NCI-H1694 treated with DMSO at 0.1 percent for 48 hours (cell line): ENCODE results near the gene CRYBA4.

Experiments
- DNase-seq: peaks from one replicate; lab custom pipeline; 2025; lab: John Stamatoyannopoulos, UW

The CRYBA4 gene

GRCh38 chr22:26624803-26625202 is 3.0 kb downstream of the CRYBA4 start:
- DNase-seq, result no peak

DNA sequence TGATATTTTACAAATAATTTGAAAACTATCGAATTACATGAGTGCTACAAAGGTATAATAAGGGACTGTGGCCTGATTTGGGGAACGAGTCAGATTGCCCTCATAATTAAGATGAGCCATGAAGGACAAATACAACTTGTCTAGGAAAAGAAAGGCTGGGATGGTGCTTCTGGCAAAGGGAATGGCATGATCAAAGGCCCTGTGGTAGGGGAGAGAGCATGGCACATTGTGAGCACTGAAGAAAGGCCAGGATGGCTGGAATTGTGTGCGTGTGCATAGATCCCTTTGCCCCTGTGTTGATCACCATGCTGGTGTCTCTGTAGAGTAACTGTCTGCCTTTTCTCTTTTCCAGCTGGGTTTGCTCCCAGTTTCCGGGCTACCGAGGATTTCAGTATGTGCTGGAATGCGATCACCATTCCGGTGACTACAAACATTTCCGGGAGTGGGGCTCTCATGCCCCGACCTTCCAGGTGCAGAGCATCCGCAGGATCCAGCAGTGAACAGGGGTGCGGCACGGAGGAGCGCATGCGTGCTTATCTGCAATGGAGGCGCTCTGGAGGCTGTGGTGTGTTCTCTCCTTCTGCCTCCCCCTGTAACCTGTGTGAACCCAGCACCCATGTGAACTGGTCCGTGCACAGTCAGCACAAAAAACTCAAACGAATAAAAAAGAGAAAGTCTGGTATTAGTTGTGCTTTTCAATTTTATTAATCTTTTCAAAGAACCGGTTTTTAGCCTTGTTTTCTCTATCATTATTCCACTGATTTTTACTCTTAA is 8.4 kb downstream of the CRYBA4 start:
- no peak for DNase-seq

DNA sequence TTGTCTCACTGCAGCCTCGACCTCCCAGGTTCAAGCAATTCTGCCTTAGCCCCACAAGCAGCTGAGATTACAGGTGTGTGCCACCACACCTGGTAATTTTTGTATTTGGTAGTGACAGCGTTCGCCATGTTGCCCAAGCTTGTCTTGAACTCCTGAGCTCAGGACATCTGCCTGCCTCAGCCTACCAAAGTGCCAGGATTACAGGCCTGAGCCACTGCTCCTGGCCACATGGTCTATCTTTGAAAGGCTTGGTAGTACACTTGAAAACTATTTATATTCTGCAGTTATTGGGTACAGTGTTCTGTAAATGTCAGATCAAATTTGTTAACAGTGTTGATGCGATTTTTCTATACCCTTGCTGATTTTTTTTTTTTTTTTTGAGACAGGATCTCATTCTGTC is 9.5 kb downstream of the CRYBA4 start:
- no peak for DNase-seq

GRCh38 chr22:26632422-26633155 is 10.8 kb downstream of the CRYBA4 start:
- DNase-seq, result no peak

DNA sequence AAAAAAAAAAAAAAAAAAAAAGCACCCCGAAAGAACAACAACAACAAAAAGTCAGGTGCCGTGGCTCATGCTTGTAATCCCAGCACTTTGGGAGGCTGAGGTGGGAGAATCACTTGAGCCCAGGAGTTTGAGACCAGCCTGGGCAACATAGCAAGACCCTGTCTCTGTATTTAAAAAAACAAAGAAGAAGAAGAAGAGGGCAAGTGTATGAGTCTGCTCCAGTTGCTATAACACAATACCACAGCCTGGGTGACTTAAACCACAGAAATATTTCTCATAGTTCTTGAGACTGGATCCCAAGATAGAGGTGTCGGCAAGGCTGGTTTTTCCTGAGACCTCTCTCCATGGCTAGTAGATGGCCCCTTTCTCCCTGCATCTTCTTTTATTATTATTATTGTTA is 12.4 kb downstream of the CRYBA4 start:
- no peak for DNase-seq

DNA sequence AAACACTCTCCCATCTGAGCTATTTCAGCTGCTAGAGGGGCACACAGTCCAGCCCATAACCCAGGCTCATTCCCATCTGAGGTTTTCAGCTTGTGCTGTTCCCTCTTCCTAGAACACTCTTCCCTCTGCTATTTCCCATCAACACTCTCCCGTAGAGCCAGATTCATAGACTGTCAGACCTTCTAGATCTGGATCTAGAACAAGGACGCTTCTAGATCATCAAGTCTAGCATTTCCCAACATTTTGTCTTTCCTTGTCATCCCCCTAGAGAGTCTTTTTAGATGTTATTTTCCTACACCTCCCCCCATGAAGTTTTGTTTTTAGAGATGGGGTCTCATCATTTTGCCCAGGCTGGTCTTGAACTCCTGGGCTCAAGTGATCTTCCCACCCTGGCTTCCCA is 13.4 kb downstream of the CRYBA4 start:
- DNase-seq, result no peak

DNA sequence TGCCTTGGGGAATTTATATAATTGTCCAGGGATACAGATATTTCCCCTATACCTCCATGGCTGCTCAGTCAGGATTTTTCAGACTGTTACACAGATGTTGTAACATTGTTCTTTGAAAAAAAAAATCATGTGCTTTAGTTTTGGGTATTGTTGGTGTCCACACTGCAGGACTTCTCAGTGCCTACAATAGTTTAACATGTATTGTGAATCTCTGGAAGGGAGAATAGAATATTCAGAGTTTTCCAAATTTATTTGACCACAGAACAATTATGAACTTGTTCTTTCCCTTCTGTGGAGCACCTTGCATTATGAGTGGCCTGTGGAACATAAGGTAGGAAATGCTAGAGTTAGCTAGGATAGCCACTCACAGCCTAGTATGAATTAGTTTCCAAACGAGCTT is 14.5 kb downstream of the CRYBA4 start:
- DNase-seq, result no peak

DNA sequence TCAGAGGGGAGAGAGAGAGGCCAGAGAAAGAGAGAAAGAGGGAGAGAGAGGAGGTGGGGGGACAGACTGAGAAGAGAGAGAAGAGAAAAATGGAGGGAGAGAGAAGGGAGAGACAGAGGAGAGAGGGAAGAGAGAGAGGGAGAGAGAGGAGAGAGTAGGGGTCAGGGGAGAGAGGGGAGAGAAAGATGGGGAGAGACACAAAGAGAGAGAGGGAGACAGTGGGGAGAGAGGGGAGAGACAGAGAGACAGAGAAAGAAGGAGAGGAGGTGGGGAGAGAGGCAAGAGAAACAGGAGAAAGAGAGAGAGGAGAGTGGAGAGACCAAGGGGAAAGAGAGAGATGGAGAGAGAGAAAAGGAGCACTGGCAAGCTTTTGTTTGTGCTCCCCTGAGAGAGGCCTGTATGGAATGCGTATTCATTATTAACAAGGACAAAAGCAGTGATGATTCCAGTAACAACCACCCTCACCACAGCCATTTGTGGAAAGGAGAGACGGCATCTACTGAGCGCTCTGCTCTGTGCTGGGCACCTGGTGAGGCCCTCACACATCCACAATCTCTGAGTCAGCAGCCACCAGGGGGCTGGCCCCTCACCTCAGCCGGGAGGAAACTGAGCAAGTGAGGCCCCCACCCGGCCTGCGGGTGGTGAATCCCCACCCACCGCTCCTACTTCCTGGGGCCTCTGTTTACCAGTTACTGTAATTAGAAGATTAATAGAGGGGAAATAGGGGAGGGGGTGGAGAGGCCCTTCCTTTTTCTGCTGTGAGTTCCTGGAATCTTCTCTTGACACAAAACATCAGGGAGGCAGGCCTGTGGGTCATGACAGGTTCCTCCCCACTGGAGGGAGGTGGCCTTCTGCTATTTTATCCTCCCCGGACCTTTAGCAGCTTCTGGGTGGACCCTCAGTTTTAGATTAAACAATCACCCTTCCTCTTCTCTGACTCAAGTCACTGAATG is 21.0 kb downstream of the CRYBA4 start:
- DNase-seq, result no peak

DNA sequence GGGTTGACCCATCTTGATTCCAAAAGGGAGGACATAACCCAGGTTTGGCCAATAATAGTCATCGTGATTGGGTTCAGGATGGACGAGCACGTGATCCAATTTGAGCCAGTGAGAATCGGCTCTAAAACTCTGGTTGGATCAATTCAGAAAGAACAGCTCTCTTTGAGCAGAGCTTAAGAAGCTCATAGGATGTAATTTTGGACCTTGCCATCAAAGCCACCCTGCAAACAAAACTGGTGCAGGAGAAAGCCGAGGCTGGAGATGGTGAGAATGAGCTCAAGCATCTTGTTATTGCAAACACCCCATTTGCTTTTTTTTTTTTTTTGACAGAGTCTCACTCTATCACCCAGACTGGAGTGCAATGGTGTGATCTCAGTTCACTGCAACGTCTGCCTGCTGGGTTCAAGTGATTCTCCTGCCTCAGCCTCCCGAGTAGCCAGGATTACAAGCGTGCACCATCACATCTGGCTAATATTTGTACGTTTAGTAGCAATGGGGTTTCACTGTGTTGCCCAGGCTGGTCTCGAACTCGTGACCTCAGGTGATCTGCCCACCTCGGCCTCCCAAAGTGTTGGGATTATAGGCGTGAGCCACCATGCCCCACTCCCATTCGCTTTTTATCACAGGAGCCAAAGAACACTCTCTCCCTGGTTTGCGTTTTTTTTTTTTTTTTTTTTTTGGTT is 21.8 kb downstream of the CRYBA4 start:
- DNase-seq, result no peak

DNA sequence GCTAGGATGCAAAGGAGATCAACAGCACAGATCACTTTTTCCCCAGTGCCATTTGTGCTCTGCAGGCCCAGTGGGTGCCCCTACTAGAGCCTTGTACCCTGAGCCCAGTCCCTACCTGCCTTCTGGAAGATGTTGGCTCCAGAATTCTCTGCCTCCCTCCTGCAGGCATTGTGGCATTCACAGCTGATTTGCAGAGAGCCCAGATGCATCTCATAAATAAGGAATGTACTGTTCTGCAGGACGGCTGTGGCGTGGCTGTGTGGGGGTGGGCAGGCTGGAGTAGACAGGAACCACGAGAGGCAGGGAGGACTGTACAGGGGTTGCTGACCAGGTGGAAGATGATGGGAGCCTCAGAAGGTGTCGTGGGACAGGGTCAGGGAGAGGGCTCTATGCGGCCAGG is 24.4 kb downstream of the CRYBA4 start:
- no peak for DNase-seq

- no peak for DNase-seq
Observed at GRCh38 chr22:26648011-26648497, 26.3 kb downstream of the CRYBA4 start.

GRCh38 chr22:26648528-26649388 is 27.0 kb downstream of the CRYBA4 start:
- no peak for DNase-seq

DNA sequence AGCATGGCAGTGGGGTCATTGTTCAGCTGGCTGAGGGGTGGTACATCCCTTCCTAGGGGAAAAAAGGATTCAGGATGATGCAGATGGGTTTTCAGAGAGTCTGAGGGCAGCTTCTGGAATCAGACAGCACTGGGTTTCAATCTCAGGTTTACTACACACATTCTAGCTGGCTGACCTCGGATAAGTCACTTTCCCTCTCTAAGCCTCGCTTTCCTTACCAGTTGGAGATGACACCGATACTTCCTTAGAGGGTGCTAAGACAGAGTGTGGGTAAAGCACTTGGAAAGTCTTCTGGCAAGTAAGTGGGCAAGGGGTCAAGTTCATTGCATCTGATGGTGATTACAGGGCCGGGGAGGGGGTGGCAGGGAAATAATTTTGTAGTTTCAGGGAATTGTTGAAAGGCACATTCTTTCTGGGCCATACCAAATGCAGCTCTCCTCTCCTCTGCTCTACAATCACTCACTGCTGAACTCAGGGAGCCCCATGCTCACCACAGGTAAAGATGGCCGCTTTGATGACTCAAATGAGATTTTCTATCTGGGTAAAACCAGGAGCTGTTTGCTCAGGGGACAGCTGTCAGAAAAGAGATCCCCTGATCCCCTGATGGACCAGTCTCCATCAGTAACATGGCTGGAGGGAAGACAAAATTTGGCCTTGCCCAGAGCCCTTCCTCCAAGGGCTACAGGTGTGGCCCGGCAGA is 29.1 kb downstream of the CRYBA4 start:
- no peak for DNase-seq

- no peak for DNase-seq
Observed at GRCh38 chr22:26651815-26652214, 30.1 kb downstream of the CRYBA4 start.

DNA sequence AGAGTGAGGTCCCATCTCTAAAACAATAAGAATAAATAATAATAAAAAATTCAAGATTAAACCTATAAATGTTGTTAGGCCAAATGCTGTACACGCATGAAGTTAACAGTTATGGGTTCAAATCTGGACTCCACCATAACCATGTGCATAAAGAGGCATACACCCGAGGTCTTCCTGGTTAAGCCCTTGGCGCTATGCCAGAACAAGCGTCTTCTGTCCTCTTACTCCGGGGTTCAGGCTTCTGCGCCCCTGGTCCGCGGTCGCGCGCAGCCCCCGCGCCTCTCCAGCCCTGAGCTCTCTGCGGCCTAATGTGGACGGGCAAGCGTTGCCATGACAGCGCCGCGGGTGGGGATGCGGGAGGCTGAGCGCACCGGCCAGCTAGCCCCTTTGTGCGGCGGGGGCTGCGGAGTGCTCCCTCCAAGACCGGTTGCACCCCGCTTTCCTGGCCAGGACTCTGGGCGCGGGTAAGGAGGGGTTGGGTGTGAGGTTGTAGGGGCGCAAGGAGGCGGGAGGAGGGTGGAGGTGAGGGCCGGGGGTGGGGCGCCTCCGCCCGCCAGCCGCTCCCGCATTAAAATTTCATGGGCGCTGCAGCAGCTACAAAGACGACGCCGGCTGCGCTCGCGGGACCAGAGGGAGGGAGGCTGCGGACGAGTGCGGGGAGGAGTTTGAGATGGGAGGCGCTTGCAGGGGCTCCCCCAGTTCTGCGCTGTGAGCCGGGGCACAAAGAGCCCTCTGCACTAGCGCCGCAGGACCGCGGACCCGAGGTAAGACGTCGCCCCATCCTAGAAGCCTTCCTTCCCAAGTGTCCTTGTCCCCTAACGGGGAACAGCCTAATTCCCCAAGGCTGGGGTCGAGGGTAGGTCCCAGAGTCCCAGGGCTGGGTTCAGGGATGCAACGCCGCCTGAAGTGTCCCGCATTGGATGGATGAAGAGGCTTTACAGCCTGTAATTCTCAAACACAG is 35.4 kb downstream of the CRYBA4 start, which contains the start of gene MIAT:
Gene MIAT, plus strand, starts transcription at position 698 of the 961 bp plus-strand sequence.
- no peak for DNase-seq

GRCh38 chr22:26658161-26658560 is 36.4 kb downstream of the CRYBA4 start:
- DNase-seq, result no peak

DNA sequence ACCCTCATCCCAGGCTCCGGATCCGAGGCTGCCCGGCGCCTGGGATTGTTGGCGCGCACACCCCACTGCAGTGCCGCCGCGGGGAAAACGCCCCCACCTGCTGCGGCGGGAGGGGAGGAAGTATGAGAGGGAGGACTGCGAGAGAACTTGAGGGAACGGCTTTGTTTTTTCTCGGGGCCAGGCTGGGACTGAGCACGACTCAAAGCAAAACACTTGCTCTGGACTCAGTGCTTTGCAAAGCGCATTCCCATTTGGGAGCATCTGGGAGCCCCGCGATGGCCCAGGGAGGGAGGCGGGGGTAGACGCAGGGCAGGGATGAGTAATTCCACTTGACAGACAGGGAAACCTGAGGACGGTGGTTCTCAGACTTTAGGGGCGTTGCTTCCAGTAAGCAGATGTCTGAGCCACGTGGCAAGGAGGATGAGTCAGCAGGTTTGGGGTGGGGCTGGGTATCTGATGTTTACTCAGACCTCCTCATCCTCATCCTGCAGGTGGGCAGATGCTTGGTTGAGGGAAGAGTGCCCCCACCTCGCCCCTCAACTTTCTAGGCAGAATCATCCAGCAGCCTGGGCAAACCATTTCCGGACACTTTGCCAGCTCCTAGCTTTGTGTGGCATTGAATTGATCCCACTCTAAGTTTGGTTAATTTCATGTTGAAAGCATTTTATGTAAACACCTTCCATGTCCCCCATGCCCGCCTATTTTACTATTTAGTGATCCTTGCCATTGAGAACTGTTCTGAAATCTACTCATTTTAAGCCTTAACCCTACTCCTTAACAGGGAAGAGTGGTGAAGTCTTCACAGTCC is 37.1 kb downstream of the CRYBA4 start:
- DNase-seq, result peak; percentile 49

DNA sequence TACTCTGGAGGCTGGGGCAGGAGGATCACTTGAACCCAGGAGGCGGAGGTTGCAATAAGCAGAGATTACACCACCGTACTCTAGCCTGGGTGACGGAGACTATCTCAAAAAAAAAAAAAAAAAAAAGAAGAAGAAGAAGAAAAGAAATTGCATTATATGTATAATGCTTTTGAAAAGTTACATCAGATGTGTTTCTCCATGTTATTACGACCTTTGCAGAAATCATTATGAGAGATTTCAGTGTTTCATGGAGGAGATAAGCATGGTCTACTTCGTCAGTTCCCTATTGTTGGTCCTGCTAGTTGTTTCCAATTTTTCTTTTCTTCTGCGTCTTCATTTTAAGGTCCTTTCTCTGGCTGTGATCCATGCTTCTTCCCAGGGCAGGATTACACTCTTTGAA is 38.6 kb downstream of the CRYBA4 start:
- no peak for DNase-seq
